GM18519 (cell line): ENCODE data around the gene ZNF391.
"Not testable (repeated sequence)": the region's sequence is repeated elsewhere in the genome, so short reads cannot be mapped to it uniquely, and the experiment has no call there.

Source experiments
- ATAC-seq: cut with Tn5 transposase; IDR thresholded peaks from one replicate; pipeline ENCODE4 v1.9.1; 2021; ENCODE audit warnings: mild to moderate bottlenecking, moderate library complexity; ENCODE audit not compliant: unreplicated experiment, low FRiP score

Gene ZNF391

DNA sequence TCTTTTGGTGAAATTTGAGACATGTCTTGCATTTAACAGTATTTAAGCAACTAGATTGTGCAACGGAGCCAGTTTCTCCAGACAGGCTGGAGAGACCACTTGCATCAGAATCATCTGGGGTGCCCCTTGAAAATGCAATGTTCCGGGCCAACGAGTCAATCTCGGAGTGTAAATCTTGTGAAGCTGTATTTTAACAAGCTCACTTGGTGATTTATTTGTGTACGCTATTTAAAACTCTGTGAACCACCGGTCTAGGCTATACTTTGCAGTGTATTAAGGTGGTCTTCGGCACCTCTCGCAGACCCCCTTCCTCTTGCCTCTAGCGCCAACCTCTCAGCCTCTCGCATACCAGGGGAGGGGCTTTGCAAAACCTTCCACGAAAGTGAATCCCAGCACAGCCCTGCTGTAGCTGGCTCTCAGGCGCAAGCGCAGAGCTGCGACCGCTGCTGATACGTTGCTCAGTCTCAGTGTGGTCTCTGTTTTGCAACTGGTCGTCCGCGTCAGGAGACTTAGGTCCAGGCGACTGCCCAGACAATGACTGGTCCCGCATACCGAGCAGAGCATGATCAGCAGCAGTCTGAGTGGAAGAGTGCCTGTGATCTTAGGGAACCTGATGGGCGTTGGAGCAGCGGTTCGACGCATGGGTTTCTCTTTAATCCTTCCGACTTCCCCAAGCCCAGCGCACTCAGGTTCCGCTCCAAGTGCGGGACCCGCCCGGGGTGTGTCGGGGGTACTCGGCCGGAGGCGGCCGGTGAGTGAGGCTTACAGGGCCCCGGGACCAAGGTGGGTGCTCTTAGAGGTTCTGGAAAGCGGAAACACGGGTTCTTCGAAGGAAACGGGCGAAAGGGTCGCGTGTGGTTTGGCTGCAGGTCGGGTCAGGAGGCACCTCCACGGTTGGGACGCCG, at the start of gene ZNF391:
Gene ZNF391 (plus strand): TSS at position 467 of the 905 bp plus-strand sequence. CDS start 11,612 bp downstream, outside the sequence.
- peak; percentile 66 for ATAC-seq

DNA sequence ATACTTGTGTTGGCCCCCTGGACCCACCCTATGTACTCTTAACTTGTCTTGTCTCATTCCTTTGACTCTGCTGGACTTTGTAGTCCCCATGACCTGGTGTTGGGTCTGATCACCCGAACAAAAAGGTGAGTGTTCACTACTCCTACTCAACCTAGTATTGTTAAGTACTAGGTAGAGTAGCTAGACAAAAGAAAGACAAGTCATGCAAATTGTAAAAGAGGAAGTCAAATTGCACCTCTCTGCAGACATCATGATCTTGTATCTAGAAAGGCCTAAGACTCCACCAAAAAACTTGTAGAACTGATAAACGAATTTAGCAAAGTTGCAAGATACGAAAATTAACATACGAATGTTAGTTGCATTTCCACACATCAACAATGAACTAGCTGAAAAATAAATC, 35.7 kb upstream of the ZNF391 start:
- ATAC-seq = no peak

DNA sequence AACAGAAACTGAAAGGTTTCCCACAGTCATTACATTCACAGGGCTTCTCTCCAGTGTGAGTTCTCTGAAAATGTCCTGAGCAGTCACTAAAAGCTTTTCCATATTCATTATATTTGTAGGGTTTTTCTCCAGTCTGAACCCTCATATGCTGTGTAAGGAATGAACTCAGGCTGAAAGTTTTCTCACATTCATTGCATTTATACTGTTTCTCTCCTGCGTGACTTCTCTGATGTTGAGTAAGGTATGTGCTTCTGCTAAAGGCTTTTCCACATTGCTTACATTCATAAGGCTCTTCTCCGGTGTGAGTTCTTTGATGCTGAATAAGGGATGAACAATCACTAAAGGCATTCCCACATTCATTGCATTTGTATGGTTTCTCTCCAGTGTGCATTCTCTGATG, 29.8 kb upstream of the ZNF391 start:
- no peak for ATAC-seq

DNA sequence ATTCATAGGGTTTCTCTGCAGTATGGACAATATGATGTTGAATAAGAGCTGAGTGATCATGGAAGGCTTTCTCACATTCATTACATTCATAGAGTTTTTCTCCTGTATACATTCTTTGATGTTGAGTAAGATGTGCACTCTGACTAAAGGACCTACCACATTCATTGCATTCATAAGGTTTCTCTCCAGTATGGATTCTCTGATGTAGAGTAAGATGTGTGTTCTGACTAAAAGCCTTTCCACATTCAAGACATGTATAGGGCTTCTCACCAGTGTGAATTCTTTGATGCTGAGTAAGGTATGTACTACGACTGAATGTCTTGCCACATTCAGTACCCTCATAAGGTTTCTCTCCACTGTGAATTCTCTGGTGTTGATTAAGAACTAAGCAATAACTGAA, 29.3 kb upstream of the ZNF391 start:
- no peak for ATAC-seq

- ATAC-seq = no peak
Observed at GRCh38 chr6:27368202-27368601, 20.4 kb upstream of the ZNF391 start.

DNA sequence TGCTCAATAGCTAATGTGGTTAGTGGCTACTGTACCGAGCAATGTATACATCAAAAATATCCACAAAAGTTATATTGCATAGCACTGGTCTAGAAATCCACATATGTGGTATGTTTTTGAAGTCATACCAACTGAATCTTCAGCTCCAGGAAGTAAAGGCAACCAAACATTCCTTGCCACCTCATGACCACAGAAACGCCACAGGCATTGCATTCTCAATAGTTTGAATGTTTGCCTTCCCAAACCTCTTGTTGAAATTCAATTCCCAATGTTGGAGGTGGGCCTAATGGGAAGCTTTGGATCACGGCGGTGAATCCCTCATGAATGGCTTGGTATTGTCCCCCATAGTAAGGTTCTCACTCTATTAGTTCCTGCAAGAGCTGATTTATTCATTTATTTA, 18.2 kb upstream of the ZNF391 start:
- ATAC-seq = no peak

- peak; percentile 84 for ATAC-seq
Observed at GRCh38 chr6:27374824-27375612, 13.5 kb upstream of the ZNF391 start.

GRCh38 chr6:27375613-27376079, 12.9 kb upstream of the ZNF391 start:
- ATAC-seq = no peak

GRCh38 chr6:27378406-27378805, 10.2 kb upstream of the ZNF391 start:
- not testable (repeated sequence) for ATAC-seq

- not testable (repeated sequence) for ATAC-seq
Observed at GRCh38 chr6:27381001-27381400, 7.6 kb upstream of the ZNF391 start.

DNA sequence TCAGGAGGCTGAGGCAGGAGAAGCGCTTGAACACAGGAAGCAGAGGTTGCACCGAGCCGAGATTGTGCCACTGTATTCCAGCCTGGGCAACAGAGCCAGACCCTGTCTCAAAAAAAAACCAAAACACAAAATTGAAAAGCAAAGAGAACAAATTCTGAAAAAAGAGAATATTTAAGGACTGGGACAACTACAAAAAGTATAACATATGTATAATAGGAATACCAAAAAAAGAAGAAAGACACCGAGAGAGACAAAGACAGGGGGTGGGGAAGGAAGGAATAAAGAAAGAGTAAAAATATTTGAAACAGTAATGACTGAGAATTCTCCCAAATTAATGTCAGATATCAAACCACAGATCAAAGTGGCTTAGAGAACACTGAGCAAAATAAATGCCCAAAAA, 5.5 kb upstream of the ZNF391 start:
- no peak for ATAC-seq

DNA sequence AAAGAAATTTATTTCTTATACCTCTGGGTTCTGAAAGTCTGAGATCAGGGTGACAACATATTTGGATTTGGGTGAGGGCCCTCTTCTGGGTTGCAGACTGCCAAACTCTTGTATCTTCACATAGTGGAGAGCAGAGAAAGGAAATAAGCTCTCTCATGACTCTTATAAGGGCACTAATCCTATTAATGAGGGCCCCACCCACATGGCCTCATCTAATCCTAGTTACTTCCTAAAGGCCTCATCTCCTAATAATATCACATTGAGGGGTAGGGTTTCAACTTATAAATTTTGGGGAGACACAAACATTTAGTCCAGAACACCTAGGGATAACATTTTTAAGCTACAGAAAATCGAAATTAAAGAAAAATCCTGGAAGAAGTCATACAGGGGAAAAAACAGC, 5.1 kb upstream of the ZNF391 start:
- ATAC-seq = no peak

- no peak for ATAC-seq
Observed at GRCh38 chr6:27392623-27393022, 4.1 kb downstream of the ZNF391 start.

DNA sequence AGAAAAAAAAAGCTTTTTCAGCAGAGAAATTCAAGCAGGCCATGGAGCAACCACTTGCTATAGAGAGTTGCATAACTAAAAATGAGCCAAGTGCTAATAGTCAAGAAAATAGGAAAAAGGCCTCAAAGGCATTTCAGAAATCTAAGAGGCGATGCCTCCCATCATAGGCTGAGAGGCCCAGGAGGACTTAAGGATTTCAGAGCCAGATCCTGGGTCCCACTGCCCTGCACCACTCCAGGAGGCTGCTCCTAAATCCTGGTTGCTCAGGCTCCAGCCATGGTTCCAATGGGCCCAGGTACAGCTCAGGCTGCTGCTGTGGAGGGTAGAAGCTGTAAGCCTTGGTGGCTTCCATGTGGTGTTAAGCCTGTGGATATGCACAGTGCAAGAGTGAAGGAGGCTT, 5.5 kb downstream of the ZNF391 start:
- no peak for ATAC-seq

DNA sequence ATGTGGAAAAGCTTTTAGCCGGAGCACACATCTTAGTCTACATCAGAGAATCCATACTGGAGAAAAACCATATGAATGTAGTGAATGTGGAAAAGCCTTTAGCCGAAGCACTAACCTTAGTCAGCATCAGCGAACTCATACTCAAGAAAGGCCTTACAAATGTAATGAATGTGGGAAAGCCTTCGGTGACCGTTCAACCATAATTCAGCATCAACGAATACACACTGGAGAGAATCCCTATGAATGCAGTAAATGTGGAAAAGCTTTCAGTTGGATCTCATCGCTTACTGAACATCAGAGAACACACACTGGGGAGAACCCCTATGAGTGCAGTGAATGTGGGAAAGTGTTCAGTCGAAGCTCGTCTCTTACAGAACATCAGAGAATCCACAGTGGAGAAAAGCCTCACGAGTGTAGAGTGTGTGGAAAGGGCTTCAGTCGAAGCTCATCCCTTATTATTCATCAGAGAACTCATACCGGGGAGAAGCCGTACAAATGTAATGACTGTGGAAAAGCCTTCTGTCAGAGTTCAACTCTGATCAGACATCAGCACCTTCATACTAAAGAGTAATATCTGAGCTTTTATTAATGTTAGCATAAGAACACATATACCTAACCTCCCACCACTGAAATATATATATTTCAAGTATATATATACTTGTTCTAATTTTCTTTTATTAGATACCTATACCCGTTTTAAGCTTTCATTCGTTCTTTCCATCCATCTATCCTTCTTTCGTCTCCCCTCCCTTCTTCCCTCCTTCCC, 12.5 kb downstream of the ZNF391 start:
- no peak for ATAC-seq

- ATAC-seq = no peak
Observed at GRCh38 chr6:27406085-27406484, 17.5 kb downstream of the ZNF391 start.

- no peak for ATAC-seq
Observed at GRCh38 chr6:27407153-27407814, 18.7 kb downstream of the ZNF391 start.

DNA sequence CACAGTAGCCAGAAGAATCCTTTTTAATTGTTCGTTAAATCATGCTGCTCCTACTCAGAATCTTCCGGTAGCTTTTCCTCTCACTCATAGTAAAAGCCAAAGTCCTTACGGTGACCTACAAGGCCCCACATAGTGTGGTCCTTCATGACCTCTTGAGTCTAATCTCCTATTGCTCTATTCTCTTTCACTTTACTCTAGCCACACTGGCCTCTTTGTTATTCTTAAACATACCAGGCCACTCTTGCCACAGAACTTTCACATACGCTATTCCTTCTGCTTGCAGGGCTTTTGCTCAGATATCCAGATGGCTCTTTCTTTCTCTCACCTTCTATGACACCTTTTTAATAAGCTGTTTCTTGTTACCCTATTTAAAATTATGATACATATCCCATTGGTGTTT, 25.7 kb downstream of the ZNF391 start:
- no peak for ATAC-seq

DNA sequence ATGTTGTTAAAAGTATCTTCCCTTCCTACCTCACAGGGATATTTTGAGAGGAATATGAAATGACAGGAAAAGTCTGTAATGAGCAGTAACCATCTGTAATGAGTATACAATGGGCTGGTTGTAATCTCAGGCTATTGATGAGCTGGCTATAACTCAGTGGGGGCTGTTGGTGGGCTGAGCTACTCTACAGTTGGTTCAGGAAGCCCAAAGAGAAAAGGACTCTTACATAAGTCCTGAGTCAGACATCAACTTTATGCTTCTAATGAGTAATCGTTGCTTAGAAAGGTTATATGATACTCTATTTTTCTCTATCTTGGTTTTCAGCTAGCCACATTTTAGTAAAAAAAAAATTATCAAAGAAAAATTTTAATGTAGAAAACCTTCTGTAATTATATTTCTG, 26.4 kb downstream of the ZNF391 start:
- no peak for ATAC-seq

DNA sequence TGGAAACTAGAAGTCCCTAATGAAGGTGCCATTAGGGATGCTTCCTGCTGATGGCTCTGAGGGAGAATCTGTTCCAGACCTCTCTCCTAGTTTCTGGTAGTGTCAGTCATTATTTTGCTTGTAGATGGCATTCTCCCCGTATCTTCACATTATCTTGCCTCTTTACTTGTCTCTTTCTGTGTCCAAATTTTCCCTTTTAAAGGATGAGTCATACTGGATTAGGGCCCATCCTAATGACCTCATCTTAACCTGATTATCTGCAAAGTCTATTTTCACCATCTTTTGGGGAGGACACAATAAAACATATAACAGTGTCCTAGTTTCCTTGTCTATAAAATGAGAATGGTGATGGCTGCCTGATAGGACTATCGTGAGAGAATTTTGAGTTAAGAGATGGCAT, 27.3 kb downstream of the ZNF391 start:
- no peak for ATAC-seq
